Neural cell (in vitro differentiated cells): ENCODE measurements around the gene RPL18A. TPM values are rescaled to one million over a fixed set of nuclear protein-coding genes. Genes with fewer than 3 reads are reported as not detected.
A peak's percentile ranks its signal among the peaks of the same experiment; 100 is the strongest.

Experiments
- H2AFZ ChIP-seq: fragments of 200-600, 300-800 bp; sonication (generic), shearing (Covaris generic); 2 replicates; pipeline ENCODE4 v1.6.0; 2014; ENCODE audit warnings: low read depth, mild to moderate bottlenecking, antibody characterized with exemption, low read length, moderate library complexity
- H3F3A ChIP-seq: fragments of 200-600 bp; shearing (Covaris generic); 2 replicates; pipeline ENCODE4 v1.6.1; 2016; ENCODE audit warnings: mild to moderate bottlenecking, moderate library complexity, mixed read lengths, antibody characterized with exemption, low read length; ENCODE audit not compliant: insufficient read depth, poor library complexity, severe bottlenecking
- H3K27ac ChIP-seq: fragments of 200-600, 300-800 bp; sonication (generic), shearing (Covaris generic); 2 replicates; pipeline ENCODE4 v1.5.1; 2014; ENCODE audit warnings: mild to moderate bottlenecking, low read length, moderate library complexity
- H3K27me3 ChIP-seq: fragments of 300-800, 200-600 bp; sonication (generic), shearing (Covaris generic); 2 replicates; pipeline ENCODE4 v1.6.0; 2014; ENCODE audit warnings: mild to moderate bottlenecking, low read depth, low read length, moderate library complexity; ENCODE audit not compliant: insufficient read depth
- H3K36me3 ChIP-seq: fragments of 300-800, 200-600 bp; sonication (generic), shearing (Covaris generic); 2 replicates; pipeline ENCODE4 v1.5.1; 2014; ENCODE audit warnings: mild to moderate bottlenecking, antibody characterized with exemption, low read length, moderate library complexity; ENCODE audit not compliant: insufficient read depth
- H3K4me2 ChIP-seq: fragments of 300-800, 200-600 bp; sonication (generic), shearing (Covaris generic); 2 replicates; pipeline ENCODE4 v1.6.0; 2014; ENCODE audit warnings: mild to moderate bottlenecking, low read length
- H3K4me3 ChIP-seq: fragments of 300-800, 200-600 bp; sonication (generic), shearing (Covaris generic); 2 replicates; pipeline ENCODE4 v1.5.1; 2014; ENCODE audit warnings: mild to moderate bottlenecking, low read length, moderate library complexity
- H3K79me2 ChIP-seq: fragments of 200-600 bp; shearing (Covaris generic); replicated peaks from 2 replicates; pipeline ENCODE4 v1.6.0; 2014; ENCODE audit warnings: mild to moderate bottlenecking, low read length, moderate library complexity; ENCODE audit not compliant: insufficient read depth
- H3K9ac ChIP-seq: fragments of 300-800, 200-600 bp; sonication (generic), shearing (Covaris generic); 2 replicates; pipeline ENCODE4 v1.6.1; 2016; ENCODE audit warnings: mild to moderate bottlenecking, low read length, mixed read lengths
- H3K9me2 ChIP-seq: fragments of 200-600 bp; shearing (Covaris generic); 2 replicates; pipeline ENCODE4 v1.6.1; 2016; ENCODE audit warnings: mild to moderate bottlenecking, low read length, mixed read lengths; ENCODE audit not compliant: insufficient read depth
- H3K9me3 ChIP-seq: fragments of 200-600, 300-800 bp; sonication (generic), shearing (Covaris generic); 2 replicates; pipeline ENCODE4 v1.6.1; 2016; ENCODE audit warnings: mild to moderate bottlenecking, mixed run types, low read length, moderate library complexity, mixed read lengths
- H4K20me1 ChIP-seq: fragments of 200-600 bp; shearing (Covaris generic); 2 replicates; pipeline ENCODE4 v1.6.1; 2016; ENCODE audit warnings: mild to moderate bottlenecking, mixed run types; ENCODE audit not compliant: insufficient read depth
- CTCF ChIP-seq: fragments of 450-650 bp; IDR thresholded peaks from 2 replicates; pipeline ENCODE4 v1.5.1; 2014; ENCODE audit warnings: antibody characterized with exemption, mild to moderate bottlenecking, moderate library complexity; ENCODE audit not compliant: poor library complexity, severe bottlenecking
- EP300 ChIP-seq: fragments of 450-650 bp; conservative IDR thresholded peaks from 2 replicates; pipeline ENCODE4 v1.6.1; 2014; ENCODE audit warnings: antibody characterized with exemption, mild to moderate bottlenecking, moderate library complexity; ENCODE audit not compliant: poor library complexity, severe bottlenecking
- EZH2 ChIP-seq: fragments of 200-600, 300-800 bp; shearing (Covaris generic), sonication (generic); IDR thresholded peaks from 2 replicates; pipeline ENCODE4 v1.6.1; 2014; ENCODE audit warnings: antibody characterized with exemption, low read length, borderline replicate concordance, mild to moderate bottlenecking; ENCODE audit not compliant: insufficient read depth, poor library complexity, severe bottlenecking
- MXI1 ChIP-seq: fragments of 450-650 bp; conservative IDR thresholded peaks from 2 replicates; pipeline ENCODE4 v1.6.1; 2014; ENCODE audit warnings: antibody characterized with exemption, mild to moderate bottlenecking; ENCODE audit not compliant: poor library complexity, severe bottlenecking
- POLR2AphosphoS5 ChIP-seq: IDR thresholded peaks from 2 replicates; pipeline ENCODE4 v1.6.1; 2012
- RAD21 ChIP-seq: fragments of 450-650 bp; conservative IDR thresholded peaks from 2 replicates; pipeline ENCODE4 v1.6.1; 2014; ENCODE audit warnings: antibody characterized with exemption, mild to moderate bottlenecking, moderate library complexity
- SMC3 ChIP-seq: fragments of 450-650 bp; conservative IDR thresholded peaks from 2 replicates; pipeline ENCODE4 v1.6.1; 2014; ENCODE audit warnings: antibody characterized with exemption, mild to moderate bottlenecking, moderate library complexity; ENCODE audit not compliant: poor library complexity
- TAF1 ChIP-seq: IDR thresholded peaks from 2 replicates; pipeline ENCODE4 v1.6.1; 2012; ENCODE audit warnings: low read depth
- polyA plus RNA-seq: library from polyadenylated mRNA; depleted of rRNA; stranded (reverse); fragments of >200 nt; gene quantifications from 2 replicates; pipeline ENCODE4 v1.2.3, GENCODE V29; 2014
- TF ChIP-seq, protein P1 (sequence below): IDR thresholded peaks from 2 replicates; pipeline ENCODE4 v1.6.1; 2012; ENCODE audit warnings: borderline replicate concordance

The RPL18A gene
- polyA plus RNA-seq, 1 donor from 2014 or later: 681 TPM

DNA sequence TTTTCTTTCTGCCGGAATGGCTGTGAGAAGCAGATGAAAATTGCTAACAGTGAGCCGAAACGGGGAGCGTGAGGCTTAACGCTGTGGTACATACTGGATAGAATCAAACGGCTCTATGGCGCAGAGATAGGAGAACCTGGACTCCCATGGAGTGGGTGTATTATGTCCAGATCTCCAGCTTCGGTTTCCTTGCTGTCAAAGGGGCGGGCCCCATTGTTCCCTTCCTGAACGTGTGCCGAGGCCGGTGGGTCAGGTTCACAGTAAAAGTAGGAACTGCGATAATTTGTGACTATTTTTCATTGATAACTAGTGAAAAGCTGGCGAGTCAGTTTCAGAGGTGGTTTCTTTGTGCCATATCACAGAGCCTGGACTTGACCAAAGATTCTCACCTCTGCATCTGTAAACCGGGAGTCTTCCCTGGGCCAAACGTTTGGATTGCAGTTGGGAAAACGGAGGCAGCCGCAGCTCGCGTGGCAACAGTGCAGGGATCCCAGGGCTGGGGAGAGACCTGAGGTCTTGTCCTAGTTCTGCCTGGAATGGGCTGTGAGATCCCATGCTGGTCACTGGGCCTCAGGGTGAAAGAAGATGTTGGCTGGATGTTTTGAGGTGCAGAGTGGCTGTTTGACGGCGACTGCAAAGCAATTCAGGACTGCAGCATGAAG lies 752 bp downstream of the RPL18A start:
- Histone ChIP-seq H3K4me2 (peak overlapping the region; percentile 95), H3K9ac (peak overlapping the region; percentile 93), H3K4me3 (peak overlapping the region; percentile 99), H3K36me3 (no peaks in the 10 kb centered on the region), H3F3A (no peaks in the 10 kb centered on the region), H3K27me3 (no peaks in the 10 kb centered on the region), H4K20me1 (peaks cover 4% of the 10 kb centered on the region), H3K9me2 (no peaks in the 10 kb centered on the region), H3K27ac (peak overlapping the region; percentile 72), H2AFZ (peak overlapping the region; percentile 36), H3K79me2 (peaks cover 21% of the 10 kb centered on the region), H3K9me3 (no peaks in the 10 kb centered on the region)
- TF ChIP-seq TAF1 (no peak), RAD21 (no peak), MXI1 (no peak), EP300 (no peak), EZH2 (no peak), SMC3 (no peak), POLR2AphosphoS5 (no peak), CTCF (no peak)
- TF ChIP-seq, protein P1, sequence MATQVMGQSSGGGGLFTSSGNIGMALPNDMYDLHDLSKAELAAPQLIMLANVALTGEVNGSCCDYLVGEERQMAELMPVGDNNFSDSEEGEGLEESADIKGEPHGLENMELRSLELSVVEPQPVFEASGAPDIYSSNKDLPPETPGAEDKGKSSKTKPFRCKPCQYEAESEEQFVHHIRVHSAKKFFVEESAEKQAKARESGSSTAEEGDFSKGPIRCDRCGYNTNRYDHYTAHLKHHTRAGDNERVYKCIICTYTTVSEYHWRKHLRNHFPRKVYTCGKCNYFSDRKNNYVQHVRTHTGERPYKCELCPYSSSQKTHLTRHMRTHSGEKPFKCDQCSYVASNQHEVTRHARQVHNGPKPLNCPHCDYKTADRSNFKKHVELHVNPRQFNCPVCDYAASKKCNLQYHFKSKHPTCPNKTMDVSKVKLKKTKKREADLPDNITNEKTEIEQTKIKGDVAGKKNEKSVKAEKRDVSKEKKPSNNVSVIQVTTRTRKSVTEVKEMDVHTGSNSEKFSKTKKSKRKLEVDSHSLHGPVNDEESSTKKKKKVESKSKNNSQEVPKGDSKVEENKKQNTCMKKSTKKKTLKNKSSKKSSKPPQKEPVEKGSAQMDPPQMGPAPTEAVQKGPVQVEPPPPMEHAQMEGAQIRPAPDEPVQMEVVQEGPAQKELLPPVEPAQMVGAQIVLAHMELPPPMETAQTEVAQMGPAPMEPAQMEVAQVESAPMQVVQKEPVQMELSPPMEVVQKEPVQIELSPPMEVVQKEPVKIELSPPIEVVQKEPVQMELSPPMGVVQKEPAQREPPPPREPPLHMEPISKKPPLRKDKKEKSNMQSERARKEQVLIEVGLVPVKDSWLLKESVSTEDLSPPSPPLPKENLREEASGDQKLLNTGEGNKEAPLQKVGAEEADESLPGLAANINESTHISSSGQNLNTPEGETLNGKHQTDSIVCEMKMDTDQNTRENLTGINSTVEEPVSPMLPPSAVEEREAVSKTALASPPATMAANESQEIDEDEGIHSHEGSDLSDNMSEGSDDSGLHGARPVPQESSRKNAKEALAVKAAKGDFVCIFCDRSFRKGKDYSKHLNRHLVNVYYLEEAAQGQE: no peak

GRCh38 chr19:17860993-17861360 lies 1.3 kb downstream of the RPL18A start:
- Histone ChIP-seq H4K20me1 (peaks cover 4% of the 10 kb centered on the region), H3K36me3 (no peaks in the 10 kb centered on the region), H3K9ac (peak overlapping the region; percentile 93)

More at GRCh38 chr19:17860993-17861360, 1.3 kb downstream of the RPL18A start:
- no peak overlapping the region for H2AFZ ChIP-seq
- peak overlapping the region; percentile 95 for H3K4me2 ChIP-seq
- H3F3A ChIP-seq: no peaks in the 10 kb centered on the region
- no peaks in the 10 kb centered on the region for H3K9me3 ChIP-seq
- TF ChIP-seq, protein P1: no peak
- TF ChIP-seq RAD21 (no peak), SMC3 (no peak), TAF1 (no peak), MXI1 (no peak), POLR2AphosphoS5 (no peak), CTCF (no peak), EZH2 (no peak), EP300 (no peak)
- H3K79me2 ChIP-seq: peaks cover 21% of the 10 kb centered on the region
- peak overlapping the region; percentile 99 for H3K4me3 ChIP-seq
- H3K27ac ChIP-seq: peak overlapping the region; percentile 72
- H3K27me3 ChIP-seq: no peaks in the 10 kb centered on the region
- H3K9me2 ChIP-seq: no peaks in the 10 kb centered on the region
